HFF-Myc (cell line): ENCODE results near the gene CRIM1.
"Not testable (repeated sequence)": the region's sequence is repeated elsewhere in the genome, so short reads cannot be mapped to it uniquely, and the experiment has no call there.

Experiments
- DNase-seq: peaks from one replicate; pipeline ENCODE4 v3.0.0-alpha.2; 2011; ENCODE audit warnings: low read depth; ENCODE audit errors: extremely low read depth
- H3K4me3 ChIP-seq: replicated peaks from 2 replicates; pipeline ENCODE4 v1.5.1; 2011; ENCODE audit warnings: low read depth, mild to moderate bottlenecking, control low read depth, low read length
- CTCF ChIP-seq: IDR thresholded peaks from 2 replicates; pipeline ENCODE4 v1.5.1; 2012; ENCODE audit warnings: mild to moderate bottlenecking, low read depth, low read length, control low read depth; ENCODE audit errors: missing control alignments

Gene CRIM1

GRCh38 chr2:36362291-36362690, 6.7 kb downstream of the CRIM1 start:
- TF ChIP-seq CTCF, result no peak
- no peak for DNase-seq
- no peak overlapping the region for H3K4me3 ChIP-seq

- not testable (repeated sequence) for H3K4me3 ChIP-seq, DNase-seq
These were observed 7.5 kb downstream of the CRIM1 start for GRCh38 chr2:36363085-36363484.

- DNase-seq, result no peak
- no peak overlapping the region for H3K4me3 ChIP-seq
- TF ChIP-seq CTCF, result no peak
These were observed 11.0 kb downstream of the CRIM1 start for GRCh38 chr2:36366491-36367120.

- no peak for DNase-seq
- H3K4me3 ChIP-seq, result no peak overlapping the region
- TF ChIP-seq CTCF, result no peak
These were observed 11.9 kb downstream of the CRIM1 start for GRCh38 chr2:36367486-36367885.

GRCh38 chr2:36367895-36368353, 12.3 kb downstream of the CRIM1 start:
- TF ChIP-seq CTCF, result no peak
- no peak for DNase-seq
- no peak overlapping the region for H3K4me3 ChIP-seq

- DNase-seq, result no peak
- no peak for TF ChIP-seq CTCF
- H3K4me3 ChIP-seq, result no peak overlapping the region
These were observed 12.9 kb downstream of the CRIM1 start for GRCh38 chr2:36368438-36368837.

GRCh38 chr2:36369163-36369562, 13.6 kb downstream of the CRIM1 start:
- DNase-seq, result no peak

More at GRCh38 chr2:36369163-36369562, 13.6 kb downstream of the CRIM1 start:
- no peak overlapping the region for H3K4me3 ChIP-seq
- TF ChIP-seq CTCF, result no peak
